Measurements from ENCODE around the gene MCAT.
"Not testable (repeated sequence)": the region's sequence is repeated elsewhere in the genome, so short reads cannot be mapped to it uniquely, and the experiment has no call there.

The MCAT gene

GRCh38 chr22:43110927-43111623, 32.1 kb downstream of the MCAT start:
- peak overlapping the region; percentile 42 for H3K4me3 ChIP-seq (ENCODE audit: low read depth, low read length)
- no peak for TF ChIP-seq CTCF (conservative IDR thresholded peaks at IDR 0.05; ENCODE audit: low read depth, low read length)
- DNase-seq (ENCODE audit: low read depth) = no peak

- TF ChIP-seq CTCF (conservative IDR thresholded peaks at IDR 0.05; ENCODE audit: low read depth, low read length) = no peak
- peak within 1 kb of the TSS; percentile 42 for H3K4me3 ChIP-seq (ENCODE audit: low read depth, low read length)
- no peak for DNase-seq (ENCODE audit: low read depth)
Observed at GRCh38 chr22:43110444-43110926, 32.7 kb downstream of the MCAT start, which contains the start of gene BIK. Gene BIK, plus strand, starts transcription at chr22:43110750. Its CDS starts 13,273 bp downstream, at chr22:43124023.

- no peak for DNase-seq (ENCODE audit: low read depth)
- peak overlapping the region; percentile 42 for H3K4me3 ChIP-seq (ENCODE audit: low read depth, low read length)
- no peak for TF ChIP-seq CTCF (conservative IDR thresholded peaks at IDR 0.05; ENCODE audit: low read depth, low read length)
Observed at GRCh38 chr22:43109921-43110443, 33.2 kb downstream of the MCAT start.

- no peak overlapping the region for H3K4me3 ChIP-seq (ENCODE audit: low read depth, low read length)
- no peak for TF ChIP-seq CTCF (conservative IDR thresholded peaks at IDR 0.05; ENCODE audit: low read depth, low read length)
- no peak for DNase-seq (ENCODE audit: low read depth)
Observed at GRCh38 chr22:43109511-43109910, 33.7 kb downstream of the MCAT start.

GRCh38 chr22:43106302-43106701, 36.9 kb downstream of the MCAT start:
- TF ChIP-seq CTCF (conservative IDR thresholded peaks at IDR 0.05; ENCODE audit: low read depth, low read length) = no peak
- DNase-seq (ENCODE audit: low read depth) = no peak
- H3K4me3 ChIP-seq (ENCODE audit: low read depth, low read length) = no peak overlapping the region

- not testable (repeated sequence) for H3K4me3 ChIP-seq (ENCODE audit: low read depth, low read length); DNase-seq (ENCODE audit: low read depth)
Observed at GRCh38 chr22:43104950-43105349, 38.2 kb downstream of the MCAT start.

- not testable (repeated sequence) for DNase-seq (ENCODE audit: low read depth); H3K4me3 ChIP-seq (ENCODE audit: low read depth, low read length)
Observed at GRCh38 chr22:43104056-43104625, 39.1 kb downstream of the MCAT start.

- DNase-seq (ENCODE audit: low read depth) = no peak
- no peak for TF ChIP-seq CTCF (conservative IDR thresholded peaks at IDR 0.05; ENCODE audit: low read depth, low read length)
- no peak overlapping the region for H3K4me3 ChIP-seq (ENCODE audit: low read depth, low read length)
Observed at GRCh38 chr22:43101306-43101705, 41.9 kb downstream of the MCAT start.
